Rectal smooth muscle tissue (tissue), 1 donor: Measurements from ENCODE around the gene KIF1A.

Experiments
- H3K27ac ChIP-seq: one replicate; pipeline ENCODE4 v1.7.0; 2013; ENCODE audit warnings: low read depth, low read length, inconsistent platforms
- H3K27me3 ChIP-seq: one replicate; pipeline ENCODE4 v1.7.0; 2013; ENCODE audit warnings: low read length; ENCODE audit not compliant: control insufficient read depth, insufficient read depth
- H3K36me3 ChIP-seq: one replicate; pipeline ENCODE4 v1.7.0; 2013; ENCODE audit warnings: low read length; ENCODE audit not compliant: control insufficient read depth, insufficient read depth
- H3K4me1 ChIP-seq: one replicate; pipeline ENCODE4 v1.7.0; 2013; ENCODE audit warnings: low read length; ENCODE audit not compliant: control insufficient read depth, insufficient read depth
- H3K4me3 ChIP-seq: one replicate; pipeline ENCODE4 v1.7.0; 2013; ENCODE audit warnings: low read length
- H3K9ac ChIP-seq: one replicate; pipeline ENCODE4 v1.7.0; 2013; ENCODE audit warnings: low read length

Gene KIF1A

DNA sequence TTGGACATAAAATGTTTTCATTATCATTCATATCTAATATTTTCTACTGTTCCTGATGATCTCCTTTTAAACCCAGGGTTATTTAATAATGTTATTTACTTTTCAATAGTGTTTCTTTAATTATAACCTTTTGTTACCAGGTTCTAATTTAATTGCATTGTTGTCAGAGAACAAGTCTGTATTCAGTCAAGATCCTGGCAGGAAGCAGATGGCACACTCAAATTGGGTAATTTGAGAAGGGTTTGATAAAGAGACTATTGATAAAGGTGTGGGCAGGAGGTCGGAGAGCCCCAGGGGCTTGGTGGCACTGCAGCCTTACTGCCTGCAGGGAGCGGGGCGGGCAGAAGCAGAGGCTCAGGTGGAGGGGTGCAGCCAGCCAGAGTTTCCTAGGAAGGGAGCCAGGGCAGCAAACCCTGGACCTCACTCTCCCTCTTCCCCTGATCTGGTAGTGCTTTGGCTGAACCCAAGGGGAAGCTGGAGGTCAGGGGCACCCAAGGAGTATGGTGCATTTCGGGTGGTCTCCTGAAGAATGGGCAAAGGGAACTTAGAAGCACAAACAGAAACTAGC is 2.3 kb upstream of the KIF1A start:
- H3K27me3 ChIP-seq, result peaks cover 25% of the 10 kb centered on the region
- H3K36me3 ChIP-seq, result no peaks in the 10 kb centered on the region
- no peaks in the 10 kb centered on the region for H3K4me1 ChIP-seq
- H3K4me3 ChIP-seq, result no peak overlapping the region
- H3K9ac ChIP-seq, result no peak overlapping the region
- no peak overlapping the region for H3K27ac ChIP-seq

DNA sequence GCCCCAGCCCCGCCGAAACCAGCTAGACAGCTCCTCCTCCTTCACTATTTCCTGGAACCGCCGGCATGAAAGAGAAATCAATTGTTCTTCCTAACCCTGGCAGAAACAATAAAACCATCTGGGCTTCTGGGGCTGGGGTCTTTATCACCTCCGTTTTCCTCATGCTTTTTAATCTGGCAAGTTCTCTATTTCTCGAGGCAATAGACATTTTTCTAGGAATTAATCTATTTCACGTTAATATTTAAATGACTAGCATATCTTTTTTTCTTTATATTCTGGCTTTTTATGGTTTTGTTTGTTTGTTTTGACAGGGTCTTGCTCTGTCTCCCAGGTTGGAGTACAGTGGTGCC is 1.4 kb upstream of the KIF1A start:
- H3K4me3 ChIP-seq, result no peak overlapping the region
- H3K4me1 ChIP-seq, result no peaks in the 10 kb centered on the region
- H3K36me3 ChIP-seq, result no peaks in the 10 kb centered on the region
- peaks cover 22% of the 10 kb centered on the region for H3K27me3 ChIP-seq
- no peak overlapping the region for H3K27ac ChIP-seq
- no peak overlapping the region for H3K9ac ChIP-seq

DNA sequence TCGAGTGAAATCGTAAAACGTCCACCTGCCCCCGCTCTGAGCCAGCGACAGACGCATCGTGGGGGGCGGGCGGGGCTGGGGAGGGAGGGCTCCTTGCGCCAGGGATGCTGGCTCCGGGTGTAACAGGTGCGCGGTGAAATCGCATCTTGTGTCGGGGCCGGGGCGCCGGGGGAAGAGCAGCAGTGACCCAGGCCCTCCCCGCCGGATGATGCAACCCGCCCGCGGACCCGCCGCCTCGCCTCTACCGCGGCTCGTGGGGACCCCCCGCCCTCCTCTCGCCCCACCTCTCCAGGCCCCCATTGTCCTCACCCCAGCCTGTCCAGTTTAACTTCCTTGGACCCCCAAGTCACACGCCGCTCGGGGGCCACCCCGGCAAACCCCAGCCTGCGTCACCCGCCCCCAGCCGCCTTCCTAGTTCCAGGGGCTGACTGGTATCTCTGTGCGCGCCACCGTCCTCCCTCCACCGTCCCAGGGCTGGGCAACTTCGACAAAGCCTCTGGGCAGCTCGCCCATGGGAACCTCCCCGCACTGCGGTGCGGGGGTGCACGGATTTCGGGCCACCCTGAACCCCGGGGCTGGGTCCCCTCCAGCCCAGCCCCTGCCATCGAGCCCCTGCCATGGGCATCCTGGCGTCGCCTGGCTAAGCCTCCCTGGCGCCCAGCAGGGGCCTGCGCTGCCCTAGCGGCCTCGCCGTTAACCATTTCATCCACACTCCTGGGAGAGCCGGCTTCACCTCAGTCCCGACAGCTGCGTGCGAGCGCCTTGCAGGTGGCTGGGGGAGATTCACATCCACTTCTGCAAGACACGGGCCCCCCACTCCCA is 799 bp upstream of the KIF1A start:
- H3K4me3 ChIP-seq, result no peak overlapping the region
- H3K4me1 ChIP-seq, result no peaks in the 10 kb centered on the region
- H3K27ac ChIP-seq, result no peak overlapping the region
- no peaks in the 10 kb centered on the region for H3K36me3 ChIP-seq
- H3K27me3 ChIP-seq, result peaks cover 22% of the 10 kb centered on the region
- H3K9ac ChIP-seq, result no peak overlapping the region

DNA sequence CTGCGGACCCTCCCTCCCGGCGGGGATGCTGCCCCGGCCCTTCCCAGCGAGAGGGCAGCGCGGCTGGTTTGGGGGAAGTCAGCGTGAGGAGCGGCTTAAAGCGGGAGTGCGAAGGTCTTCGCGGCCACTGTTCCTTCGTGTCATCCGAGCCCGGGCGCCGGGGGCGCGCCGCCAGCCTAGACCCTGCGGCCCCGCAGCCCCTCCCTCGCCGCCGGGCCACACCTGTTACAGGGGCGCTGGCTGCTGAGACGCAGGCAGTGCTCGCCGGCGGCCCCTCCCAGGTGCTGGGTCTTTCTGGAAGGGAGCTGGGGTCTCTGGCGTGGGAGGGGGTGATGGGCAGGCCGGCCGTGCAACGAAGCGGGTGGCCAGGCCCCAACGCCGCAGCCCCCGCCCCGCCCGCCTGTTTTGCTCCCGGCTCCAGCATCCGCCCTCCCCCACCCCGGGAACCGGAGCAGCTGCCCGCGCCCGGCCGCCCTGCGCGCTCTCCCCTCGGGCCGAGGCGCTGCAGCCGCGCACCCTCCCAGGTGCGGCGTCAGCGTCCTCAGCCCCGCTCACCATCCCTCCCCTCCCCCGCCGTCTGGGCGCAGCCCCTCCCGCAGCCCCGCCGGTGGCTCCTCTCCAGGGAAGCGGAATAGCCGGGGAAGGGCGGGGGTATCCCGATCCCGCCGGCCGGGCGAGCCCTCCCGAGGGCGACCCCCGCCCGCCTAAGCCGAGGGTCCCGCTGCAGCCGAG is 727 bp downstream of the KIF1A start:
- Histone ChIP-seq H3K27me3 (peaks cover 22% of the 10 kb centered on the region), H3K9ac (no peak overlapping the region), H3K36me3 (no peaks in the 10 kb centered on the region), H3K4me3 (no peak overlapping the region), H3K27ac (no peak overlapping the region), H3K4me1 (no peaks in the 10 kb centered on the region)

DNA sequence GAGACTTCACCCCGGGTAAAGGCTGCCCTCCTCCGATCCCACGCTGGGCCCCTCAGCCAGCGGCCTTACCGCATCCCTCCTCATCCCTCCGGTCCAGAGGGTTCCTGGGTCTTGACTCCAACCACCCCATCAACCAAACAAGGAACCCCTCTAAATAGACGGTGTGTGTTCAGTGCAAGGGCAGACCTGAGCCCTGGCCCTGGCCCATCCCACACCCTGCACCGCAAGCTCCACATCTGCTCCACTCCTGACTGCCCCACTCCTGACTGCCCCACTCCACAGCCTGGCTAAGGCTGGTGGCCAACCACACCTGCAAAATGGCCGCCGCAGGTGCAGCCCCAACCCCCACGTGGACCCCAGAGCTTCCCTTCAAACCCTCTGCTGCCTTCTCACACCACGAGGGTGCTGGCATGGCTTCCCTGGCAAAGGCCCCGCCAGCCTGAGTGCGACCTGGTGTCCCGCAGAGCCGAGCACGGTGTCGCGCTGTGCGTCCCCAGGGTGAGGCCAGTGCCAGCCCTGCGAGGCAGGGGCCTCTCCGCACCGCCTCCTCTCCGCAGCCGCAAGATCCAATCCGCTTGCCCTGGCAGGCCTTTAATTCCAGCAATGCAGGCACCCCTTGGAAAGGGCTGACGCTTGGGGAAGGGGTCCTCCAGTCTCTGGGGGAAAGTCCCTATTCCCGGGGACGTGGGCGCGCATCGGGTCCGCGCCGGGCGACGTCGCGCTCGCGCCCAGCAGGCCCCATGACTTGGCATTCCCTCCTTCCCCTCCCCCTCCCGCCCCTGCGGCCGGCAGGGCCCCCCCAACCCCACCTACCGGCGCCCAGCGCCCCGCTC is 1.5 kb downstream of the KIF1A start:
- H3K4me1 ChIP-seq, result no peaks in the 10 kb centered on the region
- no peak overlapping the region for H3K4me3 ChIP-seq
- no peak overlapping the region for H3K27ac ChIP-seq
- H3K9ac ChIP-seq, result no peak overlapping the region
- peaks cover 20% of the 10 kb centered on the region for H3K27me3 ChIP-seq
- H3K36me3 ChIP-seq, result no peaks in the 10 kb centered on the region

DNA sequence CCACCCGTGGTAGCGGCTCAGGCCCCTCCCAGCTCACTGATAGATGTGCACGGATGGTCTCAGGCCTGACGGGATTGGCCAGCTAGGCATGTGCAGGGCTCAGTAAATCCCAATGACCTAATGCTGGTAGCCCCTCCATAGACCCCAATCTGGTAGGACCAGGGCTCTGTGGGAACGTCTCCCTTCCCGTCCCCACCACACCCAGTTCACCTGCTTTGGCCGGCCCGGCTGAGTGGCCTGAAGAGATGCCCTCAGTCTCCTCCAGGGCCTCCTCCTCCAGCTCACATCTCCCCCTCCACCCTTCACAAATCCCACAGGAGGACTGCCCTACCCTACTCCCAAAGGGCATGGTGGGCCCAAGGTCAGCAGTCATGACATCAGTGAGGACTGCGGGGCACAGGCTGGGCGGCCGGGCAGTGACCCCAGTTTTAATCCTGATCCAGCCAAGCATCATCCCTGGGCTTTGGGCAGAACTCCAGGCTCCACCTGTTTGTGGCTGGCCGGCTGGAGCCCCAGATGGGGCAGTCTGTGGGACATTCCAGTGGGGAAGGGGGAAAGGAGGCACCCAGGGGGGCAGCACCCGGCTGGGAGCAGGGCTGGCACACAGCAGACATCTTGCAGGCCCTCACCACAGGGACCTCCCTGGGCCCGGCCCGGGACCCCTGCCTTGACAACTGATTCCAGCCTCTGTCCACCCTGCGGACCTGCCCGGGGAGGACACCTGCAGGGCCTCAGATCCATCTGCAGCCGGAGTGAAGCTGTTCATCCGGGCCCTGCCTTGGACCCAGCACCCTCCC is 2.3 kb downstream of the KIF1A start:
- Histone ChIP-seq H3K9ac (no peak overlapping the region), H3K27ac (no peak overlapping the region)

DNA sequence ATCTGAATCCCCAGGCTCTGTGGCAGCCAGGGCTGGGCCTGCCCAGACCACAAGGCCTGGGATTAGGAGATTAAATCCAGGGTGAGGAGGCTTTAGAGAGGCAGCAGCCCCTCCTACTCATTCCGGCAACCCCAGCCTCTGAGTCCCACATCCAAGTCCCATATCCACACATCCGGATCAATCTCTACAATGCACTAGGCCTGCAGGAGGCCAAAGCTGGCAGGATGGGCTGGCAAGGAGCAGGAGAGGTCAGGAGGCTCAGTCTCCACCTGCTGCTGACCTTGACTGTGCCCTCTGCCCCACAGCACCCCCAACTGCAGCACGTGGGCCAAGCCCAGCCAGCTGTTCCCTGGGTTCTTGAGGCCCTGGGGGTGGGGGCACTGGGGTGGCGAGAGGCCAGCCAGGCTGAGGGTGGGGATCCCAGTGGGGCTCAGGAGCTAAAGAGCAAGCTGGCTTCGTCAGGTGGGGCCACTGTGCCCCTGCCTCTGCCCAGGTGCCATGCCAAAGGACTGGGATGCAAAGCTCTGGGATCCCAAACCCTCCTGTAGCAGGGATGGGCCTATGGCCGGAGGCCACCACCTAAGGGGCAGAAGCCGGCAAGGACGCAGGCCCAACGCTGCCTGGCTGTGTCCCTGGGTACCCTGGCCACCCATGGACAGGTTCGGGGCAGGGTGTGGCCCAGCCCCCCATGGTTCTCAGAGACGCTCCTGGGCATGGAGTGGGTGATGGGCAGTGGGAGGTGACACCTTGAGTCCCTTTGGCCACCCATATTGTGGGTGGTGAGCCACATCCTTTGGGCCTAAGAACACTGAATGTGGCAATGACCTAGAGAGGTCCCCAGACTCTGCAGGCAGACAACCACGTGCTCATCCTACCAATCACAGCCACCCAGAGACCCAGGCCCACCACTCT is 3.2 kb downstream of the KIF1A start:
- no peak overlapping the region for H3K9ac ChIP-seq
- H3K27me3 ChIP-seq, result peaks cover 16% of the 10 kb centered on the region
- H3K27ac ChIP-seq, result no peak overlapping the region
- no peak overlapping the region for H3K4me3 ChIP-seq
- no peaks in the 10 kb centered on the region for H3K36me3 ChIP-seq
- no peaks in the 10 kb centered on the region for H3K4me1 ChIP-seq

More for the DNA sequence above, 2.3 kb downstream of the KIF1A start:
- H3K4me3 ChIP-seq, result no peak overlapping the region
- no peaks in the 10 kb centered on the region for H3K4me1 ChIP-seq
- H3K27me3 ChIP-seq, result peaks cover 20% of the 10 kb centered on the region
- no peaks in the 10 kb centered on the region for H3K36me3 ChIP-seq

DNA sequence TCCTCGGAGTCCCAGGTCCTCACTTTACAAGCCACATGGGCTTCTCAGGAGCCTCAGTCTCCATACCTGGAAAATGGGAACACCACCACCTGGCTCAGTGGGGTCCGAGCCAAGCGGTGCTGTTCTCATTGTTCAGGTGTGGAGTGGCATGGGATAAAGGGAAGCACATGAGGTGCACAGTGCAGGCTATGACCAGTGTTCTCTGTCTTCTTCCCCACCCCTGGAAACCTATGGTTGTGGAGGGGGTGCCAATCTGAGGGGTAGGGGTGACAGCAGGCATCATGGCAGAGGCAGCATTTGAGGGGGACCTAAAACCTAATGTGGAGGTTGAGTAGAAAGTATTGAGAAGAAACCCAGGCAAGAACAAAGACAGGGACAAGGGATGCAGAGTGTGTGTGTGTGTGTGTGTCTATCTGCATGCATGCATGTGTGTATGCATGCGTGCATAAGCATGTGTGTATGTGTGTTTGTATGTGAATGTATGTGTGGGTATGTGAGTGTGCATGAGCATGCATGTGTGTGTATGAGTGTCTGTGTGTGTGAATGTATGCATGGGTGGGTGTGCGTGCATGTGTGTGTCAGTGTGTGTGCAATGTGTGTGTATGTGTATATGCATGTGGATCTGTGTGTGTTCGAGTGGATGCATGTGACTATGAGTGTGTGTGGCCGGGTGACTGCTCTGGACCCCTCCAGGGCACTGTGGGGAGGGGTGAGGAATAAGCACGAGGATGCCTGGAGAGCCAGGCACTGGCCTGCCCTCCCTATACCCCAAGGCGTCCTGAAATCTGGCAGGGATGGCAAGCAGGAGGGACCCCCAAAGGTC is 4.0 kb downstream of the KIF1A start:
- Histone ChIP-seq H3K27me3 (peaks cover 8% of the 10 kb centered on the region), H3K36me3 (no peaks in the 10 kb centered on the region), H3K27ac (no peak overlapping the region), H3K4me3 (no peak overlapping the region), H3K9ac (no peak overlapping the region), H3K4me1 (no peaks in the 10 kb centered on the region)

DNA sequence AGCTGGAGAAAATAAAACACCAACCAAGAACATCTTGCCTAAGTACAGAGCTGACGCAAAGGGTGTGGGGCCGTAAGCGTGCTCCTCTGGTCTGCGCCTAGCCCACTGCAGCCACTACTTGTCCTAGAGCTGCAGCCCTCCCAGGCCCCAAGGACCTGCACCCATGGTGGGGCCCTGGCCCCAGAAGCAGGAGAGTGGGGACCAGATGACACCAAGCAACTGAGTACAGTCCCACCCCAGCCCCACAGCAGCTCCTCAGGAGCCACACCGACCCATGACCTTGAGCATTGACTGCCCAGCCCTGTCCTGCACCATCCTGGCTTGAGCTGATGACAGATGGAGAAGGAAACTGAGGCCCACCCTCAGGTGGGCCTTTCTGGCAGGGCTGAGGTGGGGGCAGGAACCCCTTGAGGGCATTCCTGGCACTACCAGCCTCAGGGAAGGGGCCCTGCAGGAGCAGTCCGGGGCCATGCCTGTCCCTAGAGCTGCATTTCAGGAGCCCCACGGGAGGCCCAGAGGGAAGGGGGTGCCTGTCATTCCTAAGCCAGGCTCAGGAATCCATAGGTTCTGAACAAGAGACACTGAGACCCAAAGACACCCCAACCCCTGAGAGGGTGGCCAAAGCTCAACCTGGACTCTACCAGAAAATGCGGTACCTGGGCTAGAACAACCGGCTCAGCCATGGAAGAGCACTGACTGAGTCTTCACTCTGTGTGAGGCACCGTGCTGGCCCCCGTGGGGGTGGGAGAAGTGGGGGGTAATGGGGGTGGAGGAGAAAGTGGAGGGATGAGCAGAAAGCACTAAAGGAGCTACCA is 4.9 kb downstream of the KIF1A start:
- H3K4me3 ChIP-seq, result no peak overlapping the region
- H3K27ac ChIP-seq, result no peak overlapping the region
- peaks cover 6% of the 10 kb centered on the region for H3K27me3 ChIP-seq
- H3K9ac ChIP-seq, result no peak overlapping the region
- H3K36me3 ChIP-seq, result no peaks in the 10 kb centered on the region
- H3K4me1 ChIP-seq, result no peaks in the 10 kb centered on the region

DNA sequence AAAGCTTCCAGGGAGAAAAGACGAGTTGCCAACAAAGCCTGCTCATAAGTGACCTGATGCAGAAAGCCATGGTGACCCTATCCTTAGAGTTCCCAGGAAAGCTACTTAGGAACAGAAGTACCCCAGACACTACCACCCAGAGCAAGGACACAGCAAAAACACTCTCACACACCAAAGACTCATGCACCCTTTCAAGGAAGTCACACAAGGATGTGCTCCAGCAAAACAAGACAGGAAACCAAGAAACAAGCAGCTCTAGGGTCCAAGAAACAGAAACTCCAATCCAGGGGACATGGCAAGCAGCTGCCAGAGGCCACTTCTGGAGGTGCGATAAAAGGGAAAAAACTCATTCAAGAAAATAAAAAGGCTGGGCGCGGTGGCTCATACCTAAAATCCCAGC is 5.7 kb downstream of the KIF1A start:
- Histone ChIP-seq H3K27ac (no peak overlapping the region), H3K4me1 (no peaks in the 10 kb centered on the region), H3K36me3 (no peaks in the 10 kb centered on the region), H3K27me3 (peaks cover 6% of the 10 kb centered on the region), H3K4me3 (no peak overlapping the region), H3K9ac (no peak overlapping the region)
